Measurements from ENCODE around the gene DPP8. TPM values are rescaled to one million over a fixed set of nuclear protein-coding genes. Genes with fewer than 3 reads are reported as not detected.
"Not testable (repeated sequence)": the region's sequence is repeated elsewhere in the genome, so short reads cannot be mapped to it uniquely, and the experiment has no call there.

Gene DPP8
- total RNA-seq, 5 donors from 2014 or later (not counting 1 experiment from before 2014, with no cell fraction given) = 43.9 to 56.5 (median 49.9) TPM

- Mint-ChIP-seq H3K27me3 (peaks cover 53 to 78% of the 10 kb centered on the region in 2 donors), H3K4me1 (peaks cover 6 to 12% (median 8%) of the 10 kb centered on the region in 3 donors)
- H3K36me3 ChIP-seq (ENCODE audit: control insufficient read depth in 2 of 2, extremely low read depth in 1 of 2, insufficient read depth in 1 of 2, low read length in 1 of 2); H3K36me3 Mint-ChIP-seq; H3K27ac Mint-ChIP-seq; DNase-seq; H3K4me3 Mint-ChIP-seq; POLR2A ChIA-PET; CTCF ChIA-PET; H3K9me3 ChIP-seq; H3K27ac ChIP-seq (ENCODE audit: low read length); H3K4me3 ChIP-seq (ENCODE audit: control insufficient read depth in 1 of 2, extremely low read depth in 1 of 2, low read length in 1 of 2); H3K9me3 Mint-ChIP-seq; ATAC-seq (replicated peaks in 1 of 4): not testable (repeated sequence)
- WGBS (ENCODE audit: insufficient coverage) = 100% methylated on average over 1 of the region's 16 CpGs
- H3K4me1 ChIP-seq (ENCODE audit: control insufficient read depth in 1 of 2, extremely low read depth in 1 of 2, insufficient read depth in 2 of 2, low read length in 2 of 2) = peaks cover 0 to 12% of the 10 kb centered on the region in 2 experiments
- H3K27me3 ChIP-seq (replicated peaks in 1 of 2; ENCODE audit: control insufficient read depth in 2 of 2, extremely low read depth in 1 of 2, insufficient read depth in 2 of 2, low read length in 1 of 2) = peaks cover 5 to 74% of the 10 kb centered on the region in 2 experiments
Measured at GRCh38 chr15:65398486-65398885, 119.0 kb downstream of the DPP8 start.

GRCh38 chr15:65396965-65397317 lies 120.5 kb downstream of the DPP8 start:
- Histone ChIP-seq H3K27me3 (replicated peaks in 1 of 2; ENCODE audit: control insufficient read depth in 2 of 2, extremely low read depth in 1 of 2, insufficient read depth in 2 of 2, low read length in 1 of 2) (peaks cover 11 to 78% of the 10 kb centered on the region in 2 experiments), H3K4me3 (ENCODE audit: control insufficient read depth in 1 of 2, extremely low read depth in 1 of 2, low read length in 1 of 2) (no peak overlapping the region), H3K36me3 (ENCODE audit: control insufficient read depth in 2 of 2, extremely low read depth in 1 of 2, insufficient read depth in 1 of 2, low read length in 1 of 2) (no peaks in the 10 kb centered on the region), H3K9me3 (no peaks in the 10 kb centered on the region), H3K27ac (ENCODE audit: low read length) (no peak overlapping the region), H3K4me1 (ENCODE audit: control insufficient read depth in 1 of 2, extremely low read depth in 1 of 2, insufficient read depth in 2 of 2, low read length in 2 of 2) (peaks cover 0 to 12% of the 10 kb centered on the region in 2 experiments)
- WGBS (ENCODE audit: insufficient coverage) = 19% methylated on average over 4 of the region's 10 CpGs
- Mint-ChIP-seq H3K4me3 (peak overlapping the region in 1 of 3 donors; percentile 48), H3K9me3 (no peaks in the 10 kb centered on the region), H3K27ac (no peak overlapping the region), H3K27me3 (peaks cover 50 to 80% of the 10 kb centered on the region in 2 donors), H3K36me3 (no peaks in the 10 kb centered on the region), H3K4me1 (peaks cover 6 to 12% (median 8%) of the 10 kb centered on the region in 3 donors)
- ChIA-PET POLR2A (no interaction called here), CTCF (no interaction called here)
- no peak for DNase-seq
- no peak for ATAC-seq (replicated peaks in 1 of 4)

GRCh38 chr15:65396283-65396964 lies 121.1 kb downstream of the DPP8 start:
- ChIA-PET CTCF (interaction anchor here in 1 of 2 donors (0.5 to 1.1 kb wide), 2 partner anchors 35 to 80 kb away, joined by 3 to 4 read pairs; no protein-coding TSS in a partner anchor), POLR2A (no interaction called here)
- peaks cover 0 to 12% of the 10 kb centered on the region in 2 experiments for H3K4me1 ChIP-seq (ENCODE audit: control insufficient read depth in 1 of 2, extremely low read depth in 1 of 2, insufficient read depth in 2 of 2, low read length in 2 of 2)
- H3K4me3 ChIP-seq (ENCODE audit: control insufficient read depth in 1 of 2, extremely low read depth in 1 of 2, low read length in 1 of 2) = no peak overlapping the region
- Mint-ChIP-seq H3K36me3 (no peaks in the 10 kb centered on the region), H3K27ac (no peak overlapping the region), H3K4me1 (peaks cover 6 to 12% (median 8%) of the 10 kb centered on the region in 3 donors), H3K27me3 (peaks cover 47 to 78% of the 10 kb centered on the region in 2 donors), H3K4me3 (peak overlapping the region in 1 of 3 donors; percentile 48), H3K9me3 (no peaks in the 10 kb centered on the region)
- DNase-seq = no peak
- no peaks in the 10 kb centered on the region for H3K36me3 ChIP-seq (ENCODE audit: control insufficient read depth in 2 of 2, extremely low read depth in 1 of 2, insufficient read depth in 1 of 2, low read length in 1 of 2)
- no peaks in the 10 kb centered on the region for H3K9me3 ChIP-seq
- no peak for ATAC-seq (replicated peaks in 1 of 4)
- H3K27ac ChIP-seq (ENCODE audit: low read length) = no peak overlapping the region
- peaks cover 11 to 78% of the 10 kb centered on the region in 2 experiments for H3K27me3 ChIP-seq (replicated peaks in 1 of 2; ENCODE audit: control insufficient read depth in 2 of 2, extremely low read depth in 1 of 2, insufficient read depth in 2 of 2, low read length in 1 of 2)
- WGBS (ENCODE audit: insufficient coverage) = 10% methylated on average over 31 of the region's 34 CpGs

GRCh38 chr15:65395567-65396202 lies 121.8 kb downstream of the DPP8 start:
- no peak for ATAC-seq (replicated peaks in 1 of 4)
- POLR2A ChIA-PET = no interaction called here
- peaks cover 11 to 73% of the 10 kb centered on the region in 2 experiments for H3K27me3 ChIP-seq (replicated peaks in 1 of 2; ENCODE audit: control insufficient read depth in 2 of 2, extremely low read depth in 1 of 2, insufficient read depth in 2 of 2, low read length in 1 of 2)
- CTCF ChIA-PET = interaction anchor here in 1 of 2 donors (1.1 kb wide), 1 partner anchor 79 kb away, joined by 3 read pairs; no protein-coding TSS in a partner anchor
- peaks cover 6 to 12% (median 8%) of the 10 kb centered on the region in 3 donors for H3K4me1 Mint-ChIP-seq
- WGBS (ENCODE audit: insufficient coverage) = 11% methylated on average over 55 of the region's 72 CpGs
- no peak overlapping the region for H3K4me3 ChIP-seq (ENCODE audit: control insufficient read depth in 1 of 2, extremely low read depth in 1 of 2, low read length in 1 of 2)
- no peaks in the 10 kb centered on the region for H3K9me3 ChIP-seq
- no peaks in the 10 kb centered on the region for H3K36me3 Mint-ChIP-seq
- no peaks in the 10 kb centered on the region for H3K36me3 ChIP-seq (ENCODE audit: control insufficient read depth in 2 of 2, extremely low read depth in 1 of 2, insufficient read depth in 1 of 2, low read length in 1 of 2)
- H3K27ac Mint-ChIP-seq = no peak overlapping the region
- H3K4me1 ChIP-seq (ENCODE audit: control insufficient read depth in 1 of 2, extremely low read depth in 1 of 2, insufficient read depth in 2 of 2, low read length in 2 of 2) = peaks cover 0 to 12% of the 10 kb centered on the region in 2 experiments
- H3K27me3 Mint-ChIP-seq = peaks cover 41 to 71% of the 10 kb centered on the region in 2 donors
- H3K9me3 Mint-ChIP-seq = no peaks in the 10 kb centered on the region
- H3K27ac ChIP-seq (ENCODE audit: low read length) = no peak overlapping the region
- no peak for DNase-seq
- H3K4me3 Mint-ChIP-seq = peak overlapping the region in 1 of 3 donors; percentile 48

- Histone ChIP-seq H3K4me3 (ENCODE audit: control insufficient read depth in 1 of 2, extremely low read depth in 1 of 2, low read length in 1 of 2) (no peak overlapping the region), H3K27me3 (replicated peaks in 1 of 2; ENCODE audit: control insufficient read depth in 2 of 2, extremely low read depth in 1 of 2, insufficient read depth in 2 of 2, low read length in 1 of 2) (peaks cover 11 to 68% of the 10 kb centered on the region in 2 experiments), H3K27ac (ENCODE audit: low read length) (no peak overlapping the region), H3K36me3 (ENCODE audit: control insufficient read depth in 2 of 2, extremely low read depth in 1 of 2, insufficient read depth in 1 of 2, low read length in 1 of 2) (no peaks in the 10 kb centered on the region), H3K4me1 (ENCODE audit: control insufficient read depth in 1 of 2, extremely low read depth in 1 of 2, insufficient read depth in 2 of 2, low read length in 2 of 2) (peaks cover 0 to 12% of the 10 kb centered on the region in 2 experiments), H3K9me3 (no peaks in the 10 kb centered on the region)
- POLR2A ChIA-PET = no interaction called here
- 89% methylated on average over 3 of the region's 9 CpGs for WGBS (ENCODE audit: insufficient coverage)
- ATAC-seq (replicated peaks in 1 of 4) (no peak), DNase-seq (no peak)
- H3K4me1 Mint-ChIP-seq = peaks cover 6 to 12% (median 8%) of the 10 kb centered on the region in 3 donors
- H3K27ac Mint-ChIP-seq = no peak overlapping the region
- H3K36me3 Mint-ChIP-seq = no peaks in the 10 kb centered on the region
- no peak overlapping the region for H3K4me3 Mint-ChIP-seq
- peaks cover 36 to 69% of the 10 kb centered on the region in 2 donors for H3K27me3 Mint-ChIP-seq
- CTCF ChIA-PET = interaction anchor here in 1 of 2 donors (1.1 kb wide), 1 partner anchor 79 kb away, joined by 3 read pairs; no protein-coding TSS in a partner anchor
- H3K9me3 Mint-ChIP-seq = no peaks in the 10 kb centered on the region
Measured at GRCh38 chr15:65394936-65395335, 122.6 kb downstream of the DPP8 start.

- ChIA-PET POLR2A (no interaction called here), CTCF (interaction anchor here in 1 of 2 donors (0.5 kb wide), 1 partner anchor 674 kb away, joined by 3 read pairs; no protein-coding TSS in a partner anchor)
- Mint-ChIP-seq H3K4me1 (peaks cover 6 to 12% (median 8%) of the 10 kb centered on the region in 3 donors), H3K9me3 (no peaks in the 10 kb centered on the region), H3K4me3 (no peak overlapping the region), H3K36me3 (no peaks in the 10 kb centered on the region), H3K27me3 (peaks cover 36 to 65% of the 10 kb centered on the region in 2 donors), H3K27ac (no peak overlapping the region)
- Histone ChIP-seq H3K4me1 (ENCODE audit: control insufficient read depth in 1 of 2, extremely low read depth in 1 of 2, insufficient read depth in 2 of 2, low read length in 2 of 2) (peaks cover 0 to 12% of the 10 kb centered on the region in 2 experiments), H3K27me3 (replicated peaks in 1 of 2; ENCODE audit: control insufficient read depth in 2 of 2, extremely low read depth in 1 of 2, insufficient read depth in 2 of 2, low read length in 1 of 2) (peaks cover 11 to 72% of the 10 kb centered on the region in 2 experiments), H3K27ac (ENCODE audit: low read length) (no peak overlapping the region), H3K9me3 (no peaks in the 10 kb centered on the region), H3K36me3 (ENCODE audit: control insufficient read depth in 2 of 2, extremely low read depth in 1 of 2, insufficient read depth in 1 of 2, low read length in 1 of 2) (no peaks in the 10 kb centered on the region), H3K4me3 (ENCODE audit: control insufficient read depth in 1 of 2, extremely low read depth in 1 of 2, low read length in 1 of 2) (no peak overlapping the region)
- WGBS (ENCODE audit: insufficient coverage) = 74% methylated on average over 11 of the region's 11 CpGs
- ATAC-seq (replicated peaks in 1 of 4) (no peak), DNase-seq (no peak)
Measured at GRCh38 chr15:65394280-65394789, 123.2 kb downstream of the DPP8 start.

Data from T-cell (primary cell).